ENCODE data around the gene PCBD1.

Gene PCBD1

GRCh38 chr10:70917226-70917625 lies 28.9 kb upstream of the PCBD1 start:
- no peak for DNase-seq

- no peak for DNase-seq
Observed at GRCh38 chr10:70916241-70916640, 27.9 kb upstream of the PCBD1 start.

- no peak for DNase-seq
Observed at GRCh38 chr10:70915806-70916205, 27.4 kb upstream of the PCBD1 start.

- DNase-seq: no peak
Observed at GRCh38 chr10:70915206-70915605, 26.8 kb upstream of the PCBD1 start.

GRCh38 chr10:70914316-70914864 lies 26.0 kb upstream of the PCBD1 start:
- DNase-seq: no peak

GRCh38 chr10:70913893-70914240 lies 25.5 kb upstream of the PCBD1 start:
- no peak for DNase-seq

- no peak for DNase-seq
Observed at GRCh38 chr10:70913191-70913892, 25.0 kb upstream of the PCBD1 start.

GRCh38 chr10:70912556-70912955 lies 24.2 kb upstream of the PCBD1 start:
- DNase-seq: no peak

- no peak for DNase-seq
Observed at GRCh38 chr10:70911386-70911785, 23.0 kb upstream of the PCBD1 start.

GRCh38 chr10:70910486-70911341 lies 22.3 kb upstream of the PCBD1 start:
- DNase-seq: no peak

GRCh38 chr10:70909326-70909935 lies 21.1 kb upstream of the PCBD1 start:
- DNase-seq: no peak

GRCh38 chr10:70908406-70909296 lies 20.3 kb upstream of the PCBD1 start:
- no peak for DNase-seq

- no peak for DNase-seq
Observed at GRCh38 chr10:70907637-70908405, 19.5 kb upstream of the PCBD1 start.

- no peak for DNase-seq
Observed at GRCh38 chr10:70906953-70907636, 18.7 kb upstream of the PCBD1 start.

- no peak for DNase-seq
Observed at GRCh38 chr10:70906031-70906783, 17.8 kb upstream of the PCBD1 start.

GRCh38 chr10:70905071-70906021 lies 17.0 kb upstream of the PCBD1 start:
- DNase-seq: no peak

- peak; percentile 23 for DNase-seq
Observed at GRCh38 chr10:70903262-70903921, 15.0 kb upstream of the PCBD1 start.

GRCh38 chr10:70902661-70903261 lies 14.4 kb upstream of the PCBD1 start:
- no peak for DNase-seq

All from CD4-positive, alpha-beta T cell treated with Interleukin-17A for 4 hours (primary cell).